GM10266 (cell line): ENCODE data around the gene DRAP1.

Experiments used
- DNase-seq: peaks from one replicate; pipeline ENCODE4 v3.0.0; 2012; ENCODE audit errors: extremely low spot score
- TF ChIP-seq, protein P1 (sequence below): IDR thresholded peaks from 2 replicates; pipeline ENCODE4 v1.5.1; 2012; ENCODE audit warnings: mild to moderate bottlenecking, low read depth; ENCODE audit not compliant: control insufficient read depth, insufficient read depth; ENCODE audit errors: missing control alignments

DRAP1 gene

DNA sequence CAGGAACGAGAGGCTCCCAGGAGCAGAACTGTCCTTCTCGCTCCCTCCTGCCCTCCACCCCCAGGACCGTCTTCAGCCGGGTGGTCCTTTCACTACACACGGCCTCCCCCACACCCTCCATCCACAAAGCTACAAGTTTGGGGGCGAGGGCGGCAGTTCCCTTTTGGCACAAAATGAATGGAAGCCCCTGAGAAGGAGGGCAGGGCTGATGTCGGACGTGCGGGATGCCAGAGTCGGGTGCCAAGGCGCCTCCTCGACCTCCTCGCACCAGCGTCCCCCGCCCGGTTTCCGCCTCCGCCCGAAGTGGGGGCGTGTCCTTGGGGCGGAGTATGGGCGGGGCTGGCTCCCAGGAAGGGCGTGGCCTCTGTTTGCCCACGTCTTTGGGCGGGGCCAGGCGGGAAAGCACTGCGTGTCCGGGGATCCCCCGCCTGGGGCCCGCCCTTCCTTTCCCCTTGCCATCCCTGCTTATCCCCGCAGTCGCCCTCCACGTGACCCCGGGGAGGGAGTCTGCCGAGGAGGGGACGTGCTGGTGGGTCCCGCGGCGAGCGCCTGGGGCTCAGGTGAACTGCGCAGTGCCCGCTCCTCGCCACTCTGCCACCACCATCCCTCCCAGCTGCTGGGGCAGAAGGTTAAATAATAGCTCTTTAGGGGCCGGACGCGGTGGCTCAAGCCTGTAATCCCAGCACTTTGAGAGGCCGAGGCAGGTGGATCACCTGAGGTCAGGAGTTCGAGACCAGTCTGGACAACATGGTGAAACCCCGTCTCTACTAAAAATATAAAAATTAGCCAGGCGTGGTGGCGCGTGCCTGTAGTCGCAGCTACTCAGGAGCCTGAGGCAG is 45.7 kb upstream of the DRAP1 start:
- TF ChIP-seq, protein P1, sequence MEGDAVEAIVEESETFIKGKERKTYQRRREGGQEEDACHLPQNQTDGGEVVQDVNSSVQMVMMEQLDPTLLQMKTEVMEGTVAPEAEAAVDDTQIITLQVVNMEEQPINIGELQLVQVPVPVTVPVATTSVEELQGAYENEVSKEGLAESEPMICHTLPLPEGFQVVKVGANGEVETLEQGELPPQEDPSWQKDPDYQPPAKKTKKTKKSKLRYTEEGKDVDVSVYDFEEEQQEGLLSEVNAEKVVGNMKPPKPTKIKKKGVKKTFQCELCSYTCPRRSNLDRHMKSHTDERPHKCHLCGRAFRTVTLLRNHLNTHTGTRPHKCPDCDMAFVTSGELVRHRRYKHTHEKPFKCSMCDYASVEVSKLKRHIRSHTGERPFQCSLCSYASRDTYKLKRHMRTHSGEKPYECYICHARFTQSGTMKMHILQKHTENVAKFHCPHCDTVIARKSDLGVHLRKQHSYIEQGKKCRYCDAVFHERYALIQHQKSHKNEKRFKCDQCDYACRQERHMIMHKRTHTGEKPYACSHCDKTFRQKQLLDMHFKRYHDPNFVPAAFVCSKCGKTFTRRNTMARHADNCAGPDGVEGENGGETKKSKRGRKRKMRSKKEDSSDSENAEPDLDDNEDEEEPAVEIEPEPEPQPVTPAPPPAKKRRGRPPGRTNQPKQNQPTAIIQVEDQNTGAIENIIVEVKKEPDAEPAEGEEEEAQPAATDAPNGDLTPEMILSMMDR = no peak
- peak; percentile 97 for DNase-seq

DNA sequence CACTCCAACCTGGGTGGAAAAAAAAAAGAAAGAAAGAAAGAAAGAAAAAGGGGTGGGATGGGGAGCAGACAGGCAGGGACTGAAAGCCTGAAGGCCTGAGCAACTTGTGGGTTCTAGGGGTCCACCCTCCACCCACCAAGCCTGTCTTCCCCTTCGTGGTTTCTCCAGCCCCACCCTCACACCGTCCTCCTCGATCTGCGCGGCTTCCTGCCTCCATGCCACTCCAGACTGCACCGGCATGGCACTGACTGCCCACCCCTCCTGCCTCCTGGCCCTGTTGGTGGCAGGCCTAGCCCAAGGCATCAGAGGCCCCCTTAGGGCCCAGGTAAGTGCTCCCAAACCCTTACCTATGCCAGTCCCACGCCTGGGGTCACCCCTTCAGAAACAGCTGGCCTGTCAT is 39.6 kb upstream of the DRAP1 start, which contains the start of gene CTSW:
TSS of gene CTSW (plus strand) at position 221 of the 400 bp plus-strand sequence. CDS start at position 239, 18 bp downstream.
- no peak for DNase-seq
- TF ChIP-seq, protein P1 = no peak

DNA sequence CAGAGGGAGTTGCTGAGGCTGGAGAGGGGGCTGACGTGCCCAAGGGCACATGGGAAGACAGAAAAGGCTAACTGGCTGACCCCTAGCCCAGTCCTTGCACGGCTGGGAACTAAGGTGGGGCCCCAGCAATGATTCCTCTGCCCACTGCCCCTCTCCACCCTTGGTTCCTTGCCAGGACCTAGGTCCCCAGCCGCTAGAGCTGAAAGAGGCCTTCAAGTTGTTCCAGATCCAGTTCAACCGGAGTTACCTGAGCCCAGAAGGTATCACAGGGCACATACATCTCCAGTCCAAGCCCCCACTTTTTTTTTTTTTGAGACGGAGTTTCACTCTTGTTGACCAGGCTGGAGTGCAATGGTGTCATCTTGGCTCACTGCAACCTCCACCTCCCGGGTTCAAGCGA is 39.2 kb upstream of the DRAP1 start:
- no peak for DNase-seq
- TF ChIP-seq, protein P1 = no peak

DNA sequence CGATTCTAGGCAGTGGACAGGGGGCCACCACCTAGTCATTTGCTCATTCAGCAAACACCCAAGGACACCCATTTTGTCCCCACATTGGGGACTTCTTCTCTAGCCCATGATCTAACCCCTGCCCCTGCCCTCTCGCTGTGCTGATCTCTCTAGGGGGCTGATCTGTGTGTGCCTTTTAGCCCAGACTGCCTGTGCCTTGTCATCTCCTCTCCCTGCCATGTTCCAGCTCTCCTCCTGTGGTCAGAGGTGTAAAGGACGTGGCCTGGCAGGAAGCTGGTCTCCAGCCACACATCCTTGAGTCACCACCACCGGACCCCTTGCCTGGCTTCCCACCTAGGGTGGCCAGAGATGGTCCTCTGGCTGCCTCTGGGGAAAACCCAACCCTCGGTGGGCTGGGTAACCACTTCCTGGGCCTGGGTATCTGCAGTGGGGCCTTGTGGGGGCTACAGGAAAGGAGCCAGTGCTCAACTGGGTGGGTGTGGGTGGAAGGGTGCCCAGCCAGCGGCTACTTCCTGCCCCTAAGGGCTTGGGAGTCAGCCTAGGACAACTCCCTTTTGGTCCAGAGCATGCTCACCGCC is 38.3 kb upstream of the DRAP1 start:
- no peak for DNase-seq

DNA sequence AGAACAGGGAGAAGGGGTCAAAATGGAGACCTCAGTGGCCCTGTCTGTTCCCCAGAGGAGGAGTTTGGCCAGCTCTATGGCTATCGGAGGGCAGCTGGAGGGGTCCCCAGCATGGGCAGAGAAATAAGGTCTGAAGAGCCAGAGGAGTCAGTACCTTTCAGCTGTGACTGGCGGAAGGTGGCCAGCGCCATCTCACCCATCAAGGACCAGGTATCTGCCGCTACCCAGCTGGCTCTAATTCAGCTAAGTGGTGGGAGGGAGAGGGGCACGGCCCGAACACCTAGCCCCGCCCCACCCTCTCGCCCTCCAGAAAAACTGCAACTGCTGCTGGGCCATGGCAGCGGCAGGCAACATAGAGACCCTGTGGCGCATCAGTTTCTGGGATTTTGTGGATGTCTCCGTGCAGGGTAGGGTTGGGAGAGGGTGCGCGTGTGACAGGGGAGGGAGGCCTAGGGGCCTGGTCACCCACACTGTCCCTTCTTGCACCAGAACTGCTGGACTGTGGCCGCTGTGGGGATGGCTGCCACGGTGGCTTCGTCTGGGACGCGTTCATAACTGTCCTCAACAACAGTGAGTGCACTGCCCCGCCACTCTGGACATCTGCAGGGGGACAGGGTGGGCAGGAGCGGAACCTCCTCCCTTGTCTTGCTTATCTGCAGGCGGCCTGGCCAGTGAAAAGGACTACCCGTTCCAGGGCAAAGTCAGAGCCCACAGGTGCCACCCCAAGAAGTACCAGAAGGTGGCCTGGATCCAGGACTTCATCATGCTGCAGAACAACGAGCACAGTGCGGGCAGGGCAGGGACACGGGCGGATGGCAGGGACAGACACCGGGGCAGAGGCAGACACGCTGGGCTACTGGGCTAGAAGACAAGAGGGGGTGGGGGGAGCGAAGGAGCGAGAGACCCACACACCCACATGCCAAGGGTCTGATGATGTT is 36.8 kb upstream of the DRAP1 start:
- TF ChIP-seq, protein P1 = no peak

More for the DNA sequence above, 38.3 kb upstream of the DRAP1 start:
- TF ChIP-seq, protein P1 = no peak

DNA sequence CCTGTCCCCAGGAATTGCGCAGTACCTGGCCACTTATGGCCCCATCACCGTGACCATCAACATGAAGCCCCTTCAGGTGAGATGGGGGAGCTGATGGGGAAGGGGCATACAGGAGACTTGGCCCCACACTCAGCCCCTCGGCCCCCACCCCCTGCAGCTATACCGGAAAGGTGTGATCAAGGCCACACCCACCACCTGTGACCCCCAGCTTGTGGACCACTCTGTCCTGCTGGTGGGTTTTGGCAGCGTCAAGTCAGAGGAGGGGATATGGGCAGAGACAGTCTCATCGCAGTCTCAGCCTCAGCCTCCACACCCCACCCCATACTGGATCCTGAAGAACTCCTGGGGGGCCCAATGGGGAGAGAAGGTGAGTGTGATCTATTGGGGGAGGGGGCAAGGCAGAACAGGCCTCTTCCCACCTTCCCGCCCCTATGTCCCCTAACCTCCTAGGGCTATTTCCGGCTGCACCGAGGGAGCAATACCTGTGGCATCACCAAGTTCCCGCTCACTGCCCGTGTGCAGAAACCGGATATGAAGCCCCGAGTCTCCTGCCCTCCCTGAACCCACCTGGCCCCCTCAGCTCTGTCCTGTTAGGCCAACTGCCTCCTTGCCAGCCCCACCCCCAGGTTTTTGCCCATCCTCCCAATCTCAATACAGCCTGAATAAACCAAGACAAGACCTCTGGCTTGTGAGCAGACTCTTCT is 36.0 kb upstream of the DRAP1 start:
- TF ChIP-seq, protein P1 = no peak
- no peak for DNase-seq

More for the DNA sequence above, 36.8 kb upstream of the DRAP1 start:
- no peak for DNase-seq
